Neural cell (in vitro differentiated cells): ENCODE measurements around the gene TRIM15. TPM values are rescaled to one million over a fixed set of nuclear protein-coding genes. Genes with fewer than 3 reads are reported as not detected.

Experiments
- H2AFZ ChIP-seq: fragments of 200-600, 300-800 bp; sonication (generic), shearing (Covaris generic); 2 replicates; pipeline ENCODE4 v1.6.0; 2014; ENCODE audit warnings: low read depth, mild to moderate bottlenecking, antibody characterized with exemption, low read length, moderate library complexity
- H3F3A ChIP-seq: fragments of 200-600 bp; shearing (Covaris generic); 2 replicates; pipeline ENCODE4 v1.6.1; 2016; ENCODE audit warnings: mild to moderate bottlenecking, moderate library complexity, mixed read lengths, antibody characterized with exemption, low read length; ENCODE audit not compliant: insufficient read depth, poor library complexity, severe bottlenecking
- H3K27ac ChIP-seq: fragments of 200-600, 300-800 bp; sonication (generic), shearing (Covaris generic); 2 replicates; pipeline ENCODE4 v1.5.1; 2014; ENCODE audit warnings: mild to moderate bottlenecking, low read length, moderate library complexity
- H3K27me3 ChIP-seq: fragments of 300-800, 200-600 bp; sonication (generic), shearing (Covaris generic); 2 replicates; pipeline ENCODE4 v1.6.0; 2014; ENCODE audit warnings: mild to moderate bottlenecking, low read depth, low read length, moderate library complexity; ENCODE audit not compliant: insufficient read depth
- H3K36me3 ChIP-seq: fragments of 300-800, 200-600 bp; sonication (generic), shearing (Covaris generic); 2 replicates; pipeline ENCODE4 v1.5.1; 2014; ENCODE audit warnings: mild to moderate bottlenecking, antibody characterized with exemption, low read length, moderate library complexity; ENCODE audit not compliant: insufficient read depth
- H3K4me2 ChIP-seq: fragments of 300-800, 200-600 bp; sonication (generic), shearing (Covaris generic); 2 replicates; pipeline ENCODE4 v1.6.0; 2014; ENCODE audit warnings: mild to moderate bottlenecking, low read length
- H3K4me3 ChIP-seq: fragments of 300-800, 200-600 bp; sonication (generic), shearing (Covaris generic); 2 replicates; pipeline ENCODE4 v1.5.1; 2014; ENCODE audit warnings: mild to moderate bottlenecking, low read length, moderate library complexity
- H3K79me2 ChIP-seq: fragments of 200-600 bp; shearing (Covaris generic); replicated peaks from 2 replicates; pipeline ENCODE4 v1.6.0; 2014; ENCODE audit warnings: mild to moderate bottlenecking, low read length, moderate library complexity; ENCODE audit not compliant: insufficient read depth
- H3K9ac ChIP-seq: fragments of 300-800, 200-600 bp; sonication (generic), shearing (Covaris generic); 2 replicates; pipeline ENCODE4 v1.6.1; 2016; ENCODE audit warnings: mild to moderate bottlenecking, low read length, mixed read lengths
- H3K9me2 ChIP-seq: fragments of 200-600 bp; shearing (Covaris generic); 2 replicates; pipeline ENCODE4 v1.6.1; 2016; ENCODE audit warnings: mild to moderate bottlenecking, low read length, mixed read lengths; ENCODE audit not compliant: insufficient read depth
- H3K9me3 ChIP-seq: fragments of 200-600, 300-800 bp; sonication (generic), shearing (Covaris generic); 2 replicates; pipeline ENCODE4 v1.6.1; 2016; ENCODE audit warnings: mild to moderate bottlenecking, mixed run types, low read length, moderate library complexity, mixed read lengths
- H4K20me1 ChIP-seq: fragments of 200-600 bp; shearing (Covaris generic); 2 replicates; pipeline ENCODE4 v1.6.1; 2016; ENCODE audit warnings: mild to moderate bottlenecking, mixed run types; ENCODE audit not compliant: insufficient read depth
- CTCF ChIP-seq: fragments of 450-650 bp; IDR thresholded peaks from 2 replicates; pipeline ENCODE4 v1.5.1; 2014; ENCODE audit warnings: antibody characterized with exemption, mild to moderate bottlenecking, moderate library complexity; ENCODE audit not compliant: poor library complexity, severe bottlenecking
- EP300 ChIP-seq: fragments of 450-650 bp; conservative IDR thresholded peaks from 2 replicates; pipeline ENCODE4 v1.6.1; 2014; ENCODE audit warnings: antibody characterized with exemption, mild to moderate bottlenecking, moderate library complexity; ENCODE audit not compliant: poor library complexity, severe bottlenecking
- EZH2 ChIP-seq: fragments of 200-600, 300-800 bp; shearing (Covaris generic), sonication (generic); IDR thresholded peaks from 2 replicates; pipeline ENCODE4 v1.6.1; 2014; ENCODE audit warnings: antibody characterized with exemption, low read length, borderline replicate concordance, mild to moderate bottlenecking; ENCODE audit not compliant: insufficient read depth, poor library complexity, severe bottlenecking
- MXI1 ChIP-seq: fragments of 450-650 bp; conservative IDR thresholded peaks from 2 replicates; pipeline ENCODE4 v1.6.1; 2014; ENCODE audit warnings: antibody characterized with exemption, mild to moderate bottlenecking; ENCODE audit not compliant: poor library complexity, severe bottlenecking
- POLR2AphosphoS5 ChIP-seq: IDR thresholded peaks from 2 replicates; pipeline ENCODE4 v1.6.1; 2012
- RAD21 ChIP-seq: fragments of 450-650 bp; conservative IDR thresholded peaks from 2 replicates; pipeline ENCODE4 v1.6.1; 2014; ENCODE audit warnings: antibody characterized with exemption, mild to moderate bottlenecking, moderate library complexity
- REST ChIP-seq: IDR thresholded peaks from 2 replicates; pipeline ENCODE4 v1.6.1; 2012; ENCODE audit warnings: borderline replicate concordance
- SMC3 ChIP-seq: fragments of 450-650 bp; conservative IDR thresholded peaks from 2 replicates; pipeline ENCODE4 v1.6.1; 2014; ENCODE audit warnings: antibody characterized with exemption, mild to moderate bottlenecking, moderate library complexity; ENCODE audit not compliant: poor library complexity
- TAF1 ChIP-seq: IDR thresholded peaks from 2 replicates; pipeline ENCODE4 v1.6.1; 2012; ENCODE audit warnings: low read depth
- polyA plus RNA-seq: library from polyadenylated mRNA; depleted of rRNA; stranded (reverse); fragments of >200 nt; gene quantifications from 2 replicates; pipeline ENCODE4 v1.2.3, GENCODE V29; 2014

TRIM15 gene
- polyA plus RNA-seq, 1 donor from 2014 or later = not detected

GRCh38 chr6:30155520-30156261 lies 7.7 kb upstream of the TRIM15 start:
- no peaks in the 10 kb centered on the region for H3K79me2 ChIP-seq
- H3K9me3 ChIP-seq = no peaks in the 10 kb centered on the region
- no peak overlapping the region for H2AFZ ChIP-seq
- no peak overlapping the region for H3K4me2 ChIP-seq
- no peaks in the 10 kb centered on the region for H3F3A ChIP-seq
- no peaks in the 10 kb centered on the region for H3K9me2 ChIP-seq
- TF ChIP-seq REST = no peak
- TF ChIP-seq SMC3 = no peak
- TF ChIP-seq TAF1 = no peak
- no peak for TF ChIP-seq MXI1
- TF ChIP-seq CTCF = no peak
- TF ChIP-seq POLR2AphosphoS5 = no peak
- TF ChIP-seq RAD21 = no peak
- TF ChIP-seq EP300 = no peak
- TF ChIP-seq EZH2 = no peak
- H3K4me3 ChIP-seq = no peak overlapping the region
- no peaks in the 10 kb centered on the region for H3K36me3 ChIP-seq
- no peaks in the 10 kb centered on the region for H4K20me1 ChIP-seq
- H3K27ac ChIP-seq = no peak overlapping the region
- no peaks in the 10 kb centered on the region for H3K27me3 ChIP-seq
- no peak overlapping the region for H3K9ac ChIP-seq

GRCh38 chr6:30156262-30156599 lies 7.1 kb upstream of the TRIM15 start:
- Histone ChIP-seq H3K27ac (no peak overlapping the region), H3K4me3 (no peak overlapping the region), H3F3A (no peaks in the 10 kb centered on the region), H3K9me2 (no peaks in the 10 kb centered on the region), H3K9me3 (no peaks in the 10 kb centered on the region), H3K27me3 (no peaks in the 10 kb centered on the region), H3K79me2 (no peaks in the 10 kb centered on the region), H2AFZ (no peak overlapping the region), H3K36me3 (no peaks in the 10 kb centered on the region), H3K9ac (no peak overlapping the region), H4K20me1 (no peaks in the 10 kb centered on the region), H3K4me2 (no peak overlapping the region)
- TF ChIP-seq EZH2 = no peak
- no peak for TF ChIP-seq REST
- no peak for TF ChIP-seq POLR2AphosphoS5
- TF ChIP-seq SMC3 = no peak
- TF ChIP-seq TAF1 = no peak
- TF ChIP-seq CTCF = no peak
- no peak for TF ChIP-seq EP300
- TF ChIP-seq MXI1 = no peak
- no peak for TF ChIP-seq RAD21
